H9 (cell line): ENCODE data around the gene PRKAR2A. TPM values are rescaled to one million over a fixed set of nuclear protein-coding genes. Genes with fewer than 3 reads are reported as not detected.
A peak's percentile ranks its signal among the peaks of the same experiment; 100 is the strongest.

ENCODE experiments used
- DNase-seq: peaks from one replicate; pipeline ENCODE4 v3.0.0-alpha.2; 2017
- H2AFZ ChIP-seq: one replicate; pipeline ENCODE4 v1.6.1; 2013; ENCODE audit warnings: mild to moderate bottlenecking, low read length, control low read depth, moderate library complexity
- H2AK5ac ChIP-seq: 2 replicates; pipeline ENCODE4 v1.6.1; 2013; ENCODE audit warnings: low read length, control low read depth, mixed read lengths; ENCODE audit not compliant: insufficient read length
- H2BK120ac ChIP-seq: one replicate; pipeline ENCODE4 v1.6.1; 2013; ENCODE audit warnings: low read depth, mild to moderate bottlenecking, low read length, control low read depth, inconsistent platforms; ENCODE audit not compliant: poor library complexity, severe bottlenecking
- H2BK12ac ChIP-seq: 2 replicates; pipeline ENCODE4 v1.6.1; 2013; ENCODE audit warnings: low read length, control low read depth, mixed read lengths, low read depth; ENCODE audit not compliant: insufficient read length
- H2BK15ac ChIP-seq: 2 replicates; pipeline ENCODE4 v1.6.1; 2013; ENCODE audit warnings: low read depth, low read length, control low read depth
- H2BK20ac ChIP-seq: one replicate; pipeline ENCODE4 v1.6.1; 2013; ENCODE audit warnings: low read depth, mild to moderate bottlenecking, low read length, control low read depth, inconsistent platforms; ENCODE audit not compliant: poor library complexity, severe bottlenecking
- H2BK5ac ChIP-seq: 2 replicates; pipeline ENCODE4 v1.6.1; 2013; ENCODE audit warnings: low read length, control low read depth, mixed read lengths; ENCODE audit not compliant: insufficient read length
- H3K14ac ChIP-seq: 2 replicates; pipeline ENCODE4 v1.6.1; 2013; ENCODE audit warnings: low read length, control low read depth; ENCODE audit not compliant: insufficient read depth
- H3K18ac ChIP-seq: 2 replicates; pipeline ENCODE4 v1.6.1; 2013; ENCODE audit warnings: low read depth, mild to moderate bottlenecking, mixed read lengths, low read length, control low read depth; ENCODE audit not compliant: insufficient read length
- H3K23ac ChIP-seq: 2 replicates; pipeline ENCODE4 v1.6.1; 2013; ENCODE audit warnings: low read length, control low read depth, mixed read lengths, low read depth; ENCODE audit not compliant: insufficient read length
- H3K23me2 ChIP-seq: 2 replicates; pipeline ENCODE4 v1.6.1; 2013; ENCODE audit warnings: low read depth, mild to moderate bottlenecking, mixed read lengths, low read length, control low read depth; ENCODE audit not compliant: insufficient read length, poor library complexity, severe bottlenecking
- H3K27ac ChIP-seq: 2 replicates; pipeline ENCODE4 v1.5.1; 2013; ENCODE audit warnings: low read length, control low read depth, mixed read lengths, low read depth; ENCODE audit not compliant: insufficient read length
- H3K27me3 ChIP-seq: 2 replicates; pipeline ENCODE4 v1.6.1; 2013; ENCODE audit warnings: low read length, control low read depth, inconsistent platforms; ENCODE audit not compliant: insufficient read depth
- H3K4ac ChIP-seq: 2 replicates; pipeline ENCODE4 v1.6.1; 2013; ENCODE audit warnings: low read depth, mild to moderate bottlenecking, control low read depth, inconsistent platforms, low read length, moderate library complexity
- H3K4me1 ChIP-seq: 2 replicates; pipeline ENCODE4 v1.6.1; 2013; ENCODE audit warnings: low read length, control low read depth, inconsistent platforms; ENCODE audit not compliant: insufficient read depth
- H3K4me2 ChIP-seq: 2 replicates; pipeline ENCODE4 v1.6.1; 2013; ENCODE audit warnings: low read length, control low read depth, mixed read lengths; ENCODE audit not compliant: insufficient read length, insufficient read depth
- H3K56ac ChIP-seq: 2 replicates; pipeline ENCODE4 v1.6.1; 2013; ENCODE audit warnings: low read depth, mild to moderate bottlenecking, mixed read lengths, low read length, control low read depth; ENCODE audit not compliant: insufficient read length
- H3K79me1 ChIP-seq: 2 replicates; pipeline ENCODE4 v1.6.1; 2013; ENCODE audit warnings: low read depth, mild to moderate bottlenecking, moderate library complexity, low read length, control low read depth, inconsistent platforms; ENCODE audit not compliant: insufficient read depth, poor library complexity, severe bottlenecking
- H3K79me2 ChIP-seq: 2 replicates; pipeline ENCODE4 v1.6.1; 2013; ENCODE audit warnings: low read length, control low read depth, inconsistent platforms; ENCODE audit not compliant: insufficient read depth
- H3K9ac ChIP-seq: 2 replicates; pipeline ENCODE4 v1.6.1; 2013; ENCODE audit warnings: low read length, control low read depth, mixed read lengths; ENCODE audit not compliant: insufficient read length; ENCODE audit errors: extremely low read depth
- H3K9me3 ChIP-seq: one replicate; pipeline ENCODE4 v1.6.1; 2013; ENCODE audit warnings: low read depth, low read length, inconsistent platforms; ENCODE audit not compliant: control insufficient read depth
- H3T11ph ChIP-seq: one replicate; pipeline ENCODE4 v1.6.1; 2013; ENCODE audit warnings: mild to moderate bottlenecking, low read length, control low read depth, inconsistent platforms
- H4K20me1 ChIP-seq: one replicate; pipeline ENCODE4 v1.6.1; 2013; ENCODE audit not compliant: control insufficient read depth, insufficient read length, insufficient read depth
- H4K5ac ChIP-seq: 2 replicates; pipeline ENCODE4 v1.6.1; 2013; ENCODE audit warnings: low read depth, mild to moderate bottlenecking, mixed read lengths, low read length, control low read depth; ENCODE audit not compliant: insufficient read length
- H4K8ac ChIP-seq: replicated peaks from 2 replicates; pipeline ENCODE4 v1.6.1; 2013; ENCODE audit warnings: low read length, control low read depth, mixed read lengths, low read depth; ENCODE audit not compliant: insufficient read length
- H4K91ac ChIP-seq: 2 replicates; pipeline ENCODE4 v1.6.1; 2013; ENCODE audit warnings: low read depth, mild to moderate bottlenecking, moderate library complexity, mixed read lengths, low read length, control low read depth; ENCODE audit not compliant: insufficient read length
- H3K27ac Mint-ChIP-seq, 3 experiments: 2 replicates in 2 of 3; 3 replicates in 1 of 3; pipeline ENCODE4 v1.8.0; 2020 to 2021; ENCODE audit warnings: mixed read lengths in 3 of 3, mild to moderate bottlenecking in 1 of 3, moderate library complexity in 1 of 3
- H3K27me3 Mint-ChIP-seq: 2 replicates; pipeline ENCODE4 v1.8.0; 2021; ENCODE audit warnings: low read depth, mild to moderate bottlenecking, moderate library complexity, mixed read lengths
- H3K36me3 Mint-ChIP-seq, 3 experiments: 2 replicates in 2 of 3; 3 replicates in 1 of 3; pipeline ENCODE4 v1.8.0; 2020 to 2021; ENCODE audit warnings: low read depth in 3 of 3, mixed read lengths in 3 of 3; ENCODE audit not compliant: insufficient read depth in 1 of 3
- H3K4me1 Mint-ChIP-seq, 2 experiments: 2 replicates each; pipeline ENCODE4 v1.8.0; 2020; ENCODE audit warnings: mixed read lengths in 2 of 2
- H3K4me3 Mint-ChIP-seq, 2 experiments: 2 replicates in 1 of 2; 3 replicates in 1 of 2; pipeline ENCODE4 v1.8.0; 2020 to 2021; ENCODE audit warnings: mild to moderate bottlenecking in 2 of 2, mixed read lengths in 2 of 2, moderate library complexity in 1 of 2
- H3K9me3 Mint-ChIP-seq, 2 experiments: 2 replicates in 1 of 2; 3 replicates in 1 of 2; pipeline ENCODE4 v1.8.0; 2020; ENCODE audit warnings: mild to moderate bottlenecking in 2 of 2, mixed read lengths in 2 of 2, moderate library complexity in 1 of 2
- CTCF ChIP-seq: fragments of 200-600 bp; sonication (generic); conservative IDR thresholded peaks from 3 replicates; pipeline ENCODE4 v1.8.0; 2021; ENCODE audit warnings: antibody characterized with exemption, mild to moderate bottlenecking
- WGBS: extraction: QIAGEN DNeasy Blood & Tissue Kit; methylation state at CpG from one replicate; pipeline ENCODE4 v1.1.7; 2013; ENCODE audit warnings: missing lambda C conversion rate, low lambda C conversion rate, mixed read lengths; ENCODE audit not compliant: insufficient read length; ENCODE audit errors: extremely low coverage; 5-methylcytosine and 5-hydroxymethylcytosine counted together
- total RNA-seq: library from RNA; stranded (reverse); gene quantifications from 2 replicates; pipeline ENCODE4 v1.2.1, GENCODE V29; 2021

The PRKAR2A gene
- total RNA-seq, 1 experiment from 2014 or later, result 39.1 TPM

DNA sequence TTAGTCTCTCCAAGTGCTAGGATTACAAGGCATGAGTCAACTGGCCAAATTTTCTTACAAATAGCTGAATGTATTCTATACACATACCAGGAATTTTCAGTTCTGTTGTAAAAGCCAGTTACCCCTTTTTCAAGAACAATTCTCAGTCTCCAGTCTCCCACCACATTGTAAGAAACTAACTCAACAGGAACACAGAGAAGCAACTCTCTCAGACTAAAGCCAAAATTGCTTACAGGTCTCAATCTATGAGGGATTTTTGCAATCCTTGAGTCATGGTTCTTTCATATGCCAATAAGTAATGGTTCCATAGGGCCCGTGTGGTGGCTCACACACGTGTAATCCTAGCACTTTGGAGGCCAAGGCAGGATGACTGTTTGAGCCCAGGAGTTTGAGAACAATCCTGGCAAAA is 139.2 kb downstream of the PRKAR2A start:
- no peak overlapping the region for H3K18ac ChIP-seq
- H2BK20ac ChIP-seq, result no peak overlapping the region
- TF ChIP-seq CTCF, result no peak
- H2BK15ac ChIP-seq, result no peak overlapping the region
- H3K4ac ChIP-seq, result no peak overlapping the region
- Mint-ChIP-seq H3K4me3 (no peak overlapping the region; a peak in 1 of 5 replicates), H3K4me1 (peaks cover 32 to 36% of the 10 kb centered on the region in 2 experiments), H3K9me3 (no peaks in the 10 kb centered on the region), H3K27me3 (no peaks in the 10 kb centered on the region), H3K27ac (peak overlapping the region in 2 of 3 experiments; percentile 92 to 94; a peak in 3 of 7 replicates), H3K36me3 (peaks cover 42 to 78% (median 75%) of the 10 kb centered on the region in 3 experiments)
- peaks cover 68% of the 10 kb centered on the region; the same call in 1 of the 2 replicates for H3K79me2 ChIP-seq
- no peak overlapping the region for H2BK12ac ChIP-seq
- H3K14ac ChIP-seq, result no peak overlapping the region
- WGBS, result no CpG with 5 or more reads among the region's 2 CpGs
- H2AFZ ChIP-seq, result no peak overlapping the region
- H4K5ac ChIP-seq, result no peak overlapping the region
- no peaks in the 10 kb centered on the region for H3K9me3 ChIP-seq
- no peak overlapping the region for H3K56ac ChIP-seq
- no peak overlapping the region for H2BK5ac ChIP-seq
- no peak overlapping the region for H3T11ph ChIP-seq
- no peaks in the 10 kb centered on the region for H3K23me2 ChIP-seq
- H4K91ac ChIP-seq, result no peak overlapping the region
- no peak for DNase-seq
- H2AK5ac ChIP-seq, result no peak overlapping the region
- H2BK120ac ChIP-seq, result no peak overlapping the region
- H3K9ac ChIP-seq, result no peak overlapping the region
- H3K27me3 ChIP-seq, result no peaks in the 10 kb centered on the region
- H4K20me1 ChIP-seq, result no peaks in the 10 kb centered on the region
- H3K4me1 ChIP-seq, result no peaks in the 10 kb centered on the region; the same call in 1 of the 2 replicates
- peaks cover 5% of the 10 kb centered on the region for H3K79me1 ChIP-seq
- H3K23ac ChIP-seq, result no peak overlapping the region
- no peak overlapping the region for H3K27ac ChIP-seq
- no peak overlapping the region for H3K4me2 ChIP-seq
- H4K8ac ChIP-seq, result no peak overlapping the region
